Upper lobe of right lung (tissue), 1 donor: ENCODE results near the gene PEMT. TPM values are rescaled to one million over a fixed set of nuclear protein-coding genes. Genes with fewer than 3 reads are reported as not detected.
A peak's percentile ranks its signal among the peaks of the same experiment; 100 is the strongest.

Experiments used
- ATAC-seq: fragments of 200-7000 bp; cut with Tn5 transposase; one replicate; pipeline ENCODE4 v1.9.1; 2020; ENCODE audit warnings: mild to moderate bottlenecking, moderate library complexity
- DNase-seq: peaks from one replicate; pipeline ENCODE4 v3.0.0-alpha.2; 2020
- H3K27ac ChIP-seq: fragments of 200-600 bp; one replicate; pipeline ENCODE4 v1.8.0; 2022
- H3K27me3 ChIP-seq: fragments of 200-600 bp; one replicate; pipeline ENCODE4 v1.8.0; 2022; ENCODE audit warnings: mild to moderate bottlenecking
- H3K36me3 ChIP-seq: fragments of 200-600 bp; one replicate; pipeline ENCODE4 v1.8.0; 2022
- H3K4me1 ChIP-seq: fragments of 200-600 bp; one replicate; pipeline ENCODE4 v1.8.0; 2022
- H3K4me3 ChIP-seq: fragments of 200-600 bp; one replicate; pipeline ENCODE4 v1.8.0; 2022; ENCODE audit warnings: mild to moderate bottlenecking
- H3K9me3 ChIP-seq: fragments of 200-600 bp; one replicate; pipeline ENCODE4 v1.8.0; 2022
- intact Hi-C: fragments of 100-400 bp; cut with DNase I; formaldehyde crosslinking; loops from one replicate; pipeline ENCODE4 v1.11.0; 2022
- total RNA-seq: library from RNA; stranded (reverse); fragmentation: NEBNext Ultra II Directional; extraction: Animal tissue kit (Norgen Biotek cat#: 25700); gene quantifications from one replicate; pipeline ENCODE4 v1.2.1, GENCODE V29; 2021
- TF ChIP-seq, protein P1 (sequence below): fragments of 200-600 bp; IDR thresholded peaks from one replicate; pipeline ENCODE4 v1.8.0; 2022; ENCODE audit warnings: antibody characterized with exemption
- donor health status: DM: no; HTN: yes; CAD: no; lungs with severe emphysema.

PEMT gene
- total RNA-seq, 1 donor from 2014 or later = 29.6 TPM

GRCh38 chr17:17623904-17624303, 32.4 kb upstream of the PEMT start:
- Histone ChIP-seq H3K4me3 (no peak overlapping the region), H3K36me3 (no peaks in the 10 kb centered on the region), H3K27ac (no peak overlapping the region), H3K9me3 (no peaks in the 10 kb centered on the region), H3K27me3 (no peaks in the 10 kb centered on the region), H3K4me1 (no peaks in the 10 kb centered on the region)
- ATAC-seq = no peak
- intact Hi-C loops = no loop called here
- TF ChIP-seq, protein P1, sequence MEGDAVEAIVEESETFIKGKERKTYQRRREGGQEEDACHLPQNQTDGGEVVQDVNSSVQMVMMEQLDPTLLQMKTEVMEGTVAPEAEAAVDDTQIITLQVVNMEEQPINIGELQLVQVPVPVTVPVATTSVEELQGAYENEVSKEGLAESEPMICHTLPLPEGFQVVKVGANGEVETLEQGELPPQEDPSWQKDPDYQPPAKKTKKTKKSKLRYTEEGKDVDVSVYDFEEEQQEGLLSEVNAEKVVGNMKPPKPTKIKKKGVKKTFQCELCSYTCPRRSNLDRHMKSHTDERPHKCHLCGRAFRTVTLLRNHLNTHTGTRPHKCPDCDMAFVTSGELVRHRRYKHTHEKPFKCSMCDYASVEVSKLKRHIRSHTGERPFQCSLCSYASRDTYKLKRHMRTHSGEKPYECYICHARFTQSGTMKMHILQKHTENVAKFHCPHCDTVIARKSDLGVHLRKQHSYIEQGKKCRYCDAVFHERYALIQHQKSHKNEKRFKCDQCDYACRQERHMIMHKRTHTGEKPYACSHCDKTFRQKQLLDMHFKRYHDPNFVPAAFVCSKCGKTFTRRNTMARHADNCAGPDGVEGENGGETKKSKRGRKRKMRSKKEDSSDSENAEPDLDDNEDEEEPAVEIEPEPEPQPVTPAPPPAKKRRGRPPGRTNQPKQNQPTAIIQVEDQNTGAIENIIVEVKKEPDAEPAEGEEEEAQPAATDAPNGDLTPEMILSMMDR = no peak
- no peak for DNase-seq

DNA sequence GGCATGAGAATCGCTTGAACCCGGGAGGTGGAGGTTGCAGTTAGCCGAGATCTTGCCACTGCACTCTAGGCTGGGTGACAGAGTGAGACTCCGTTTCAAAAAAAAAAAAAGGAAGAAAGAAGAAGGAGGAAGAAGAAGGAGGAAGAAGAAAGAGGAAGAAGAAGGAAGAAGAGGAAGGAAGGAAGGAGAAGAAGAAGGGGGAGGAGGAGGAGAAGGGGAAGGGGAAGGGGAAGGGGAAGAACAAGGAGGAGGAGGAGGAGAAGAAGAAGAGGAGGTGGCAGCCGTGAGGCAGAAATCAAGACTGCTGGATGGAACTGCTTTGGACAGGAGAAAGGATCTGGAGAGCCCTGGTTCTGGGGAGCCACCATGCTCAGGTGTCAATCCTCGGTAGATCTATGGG, 29.7 kb upstream of the PEMT start:
- ATAC-seq = peak; percentile 61
- intact Hi-C loops = no loop called here

GRCh38 chr17:17613708-17614114, 22.2 kb upstream of the PEMT start:
- peak; percentile 95 for ATAC-seq

More for the DNA sequence above, 29.7 kb upstream of the PEMT start:
- H3K27me3 ChIP-seq = no peaks in the 10 kb centered on the region
- no peak for DNase-seq
- no peak overlapping the region for H3K4me3 ChIP-seq
- H3K27ac ChIP-seq = no peak overlapping the region
- H3K4me1 ChIP-seq = no peaks in the 10 kb centered on the region
- TF ChIP-seq, protein P1 = no peak
- H3K36me3 ChIP-seq = no peaks in the 10 kb centered on the region
- H3K9me3 ChIP-seq = no peaks in the 10 kb centered on the region

GRCh38 chr17:17612085-17613022, 20.8 kb upstream of the PEMT start:
- Histone ChIP-seq H3K27ac (no peak overlapping the region), H3K9me3 (no peaks in the 10 kb centered on the region), H3K4me1 (no peaks in the 10 kb centered on the region), H3K36me3 (no peaks in the 10 kb centered on the region), H3K4me3 (no peak overlapping the region), H3K27me3 (no peaks in the 10 kb centered on the region)
- ATAC-seq = no peak
- intact Hi-C loops = no loop called here
- TF ChIP-seq, protein P1 = no peak
- no peak for DNase-seq

More at GRCh38 chr17:17613708-17614114, 22.2 kb upstream of the PEMT start:
- Histone ChIP-seq H3K27me3 (no peaks in the 10 kb centered on the region), H3K4me1 (no peaks in the 10 kb centered on the region), H3K27ac (no peak overlapping the region), H3K36me3 (no peaks in the 10 kb centered on the region), H3K9me3 (no peaks in the 10 kb centered on the region), H3K4me3 (no peak overlapping the region)
- TF ChIP-seq, protein P1 = peak; percentile 72
- intact Hi-C loops = no loop called here
- DNase-seq = no peak

- H3K4me1 ChIP-seq = peaks cover 15% of the 10 kb centered on the region
- intact Hi-C loops = no loop called here
- no peaks in the 10 kb centered on the region for H3K9me3 ChIP-seq
- H3K36me3 ChIP-seq = no peaks in the 10 kb centered on the region
- TF ChIP-seq, protein P1 = no peak
- ATAC-seq (peak; percentile 32), DNase-seq (no peak)
- H3K4me3 ChIP-seq = no peak overlapping the region
- no peaks in the 10 kb centered on the region for H3K27me3 ChIP-seq
- no peak overlapping the region for H3K27ac ChIP-seq
Measured at GRCh38 chr17:17609121-17609520, 17.6 kb upstream of the PEMT start.
